GM18951 (cell line): ENCODE results near the gene SLC49A3.

Source experiments
- POLR2A ChIP-seq: IDR thresholded peaks from 4 replicates; pipeline ENCODE4 v1.6.1; 2011; ENCODE audit warnings: mild to moderate bottlenecking; ENCODE audit not compliant: insufficient read length, insufficient read depth; ENCODE audit errors: extremely low read depth
- in situ Hi-C: fragments of 300-500 bp; cut with MboI; formaldehyde crosslinking; loops from one replicate; pipeline ENCODE4 v1.12.0; 2022; ENCODE audit warnings: low sequenced_read_pairs, mixed read lengths, inconsistent platforms; ENCODE audit not compliant: unreplicated experiment

Gene SLC49A3

DNA sequence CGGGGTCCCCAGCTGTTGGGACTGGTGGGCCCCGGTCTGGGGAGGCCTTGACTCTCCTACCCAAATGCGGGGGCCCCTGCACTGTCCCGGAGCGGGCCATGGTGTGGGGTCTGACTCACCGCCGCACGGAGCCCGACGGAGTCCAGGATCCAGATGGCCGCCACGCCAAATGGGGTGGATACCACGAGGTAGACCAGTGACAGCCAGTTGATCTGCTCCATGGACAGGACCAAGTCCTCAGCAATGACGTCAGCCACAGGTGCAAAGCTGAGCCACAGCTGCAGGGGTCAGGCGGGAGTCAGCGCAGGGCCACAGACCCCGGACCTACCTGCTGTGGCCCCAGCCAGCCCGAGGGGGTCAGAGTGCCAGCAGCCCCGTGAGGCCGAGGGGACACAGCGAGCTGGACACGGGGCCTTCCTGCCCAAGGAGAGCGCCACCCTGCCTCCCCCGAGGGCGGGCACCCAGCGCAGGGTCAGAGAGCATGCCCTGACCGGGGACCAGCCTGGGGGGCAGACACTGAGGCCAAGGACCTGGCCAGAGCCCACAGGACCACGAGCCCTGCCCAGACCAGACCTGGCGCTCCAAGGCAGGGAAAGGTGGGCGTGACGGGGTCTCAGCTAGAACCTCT is 2.4 kb downstream of the SLC49A3 start:
- no peak for TF ChIP-seq POLR2A
- in situ Hi-C loops = no loop called here

- TF ChIP-seq POLR2A = no peak
- in situ Hi-C loops = no loop called here
Measured at GRCh38 chr4:685679-686412, 3.1 kb downstream of the SLC49A3 start.

- in situ Hi-C loops = no loop called here
Measured at GRCh38 chr4:684623-685327, 4.2 kb downstream of the SLC49A3 start.

GRCh38 chr4:683982-684622 is 4.8 kb downstream of the SLC49A3 start:
- no peak for TF ChIP-seq POLR2A
- in situ Hi-C loops = no loop called here

More at GRCh38 chr4:684623-685327, 4.2 kb downstream of the SLC49A3 start:
- TF ChIP-seq POLR2A = no peak

- no peak for TF ChIP-seq POLR2A
- in situ Hi-C loops = no loop called here
Measured at GRCh38 chr4:683247-683897, 5.6 kb downstream of the SLC49A3 start.

GRCh38 chr4:682490-683172 is 6.3 kb downstream of the SLC49A3 start:
- no peak for TF ChIP-seq POLR2A
- in situ Hi-C loops = no loop called here

DNA sequence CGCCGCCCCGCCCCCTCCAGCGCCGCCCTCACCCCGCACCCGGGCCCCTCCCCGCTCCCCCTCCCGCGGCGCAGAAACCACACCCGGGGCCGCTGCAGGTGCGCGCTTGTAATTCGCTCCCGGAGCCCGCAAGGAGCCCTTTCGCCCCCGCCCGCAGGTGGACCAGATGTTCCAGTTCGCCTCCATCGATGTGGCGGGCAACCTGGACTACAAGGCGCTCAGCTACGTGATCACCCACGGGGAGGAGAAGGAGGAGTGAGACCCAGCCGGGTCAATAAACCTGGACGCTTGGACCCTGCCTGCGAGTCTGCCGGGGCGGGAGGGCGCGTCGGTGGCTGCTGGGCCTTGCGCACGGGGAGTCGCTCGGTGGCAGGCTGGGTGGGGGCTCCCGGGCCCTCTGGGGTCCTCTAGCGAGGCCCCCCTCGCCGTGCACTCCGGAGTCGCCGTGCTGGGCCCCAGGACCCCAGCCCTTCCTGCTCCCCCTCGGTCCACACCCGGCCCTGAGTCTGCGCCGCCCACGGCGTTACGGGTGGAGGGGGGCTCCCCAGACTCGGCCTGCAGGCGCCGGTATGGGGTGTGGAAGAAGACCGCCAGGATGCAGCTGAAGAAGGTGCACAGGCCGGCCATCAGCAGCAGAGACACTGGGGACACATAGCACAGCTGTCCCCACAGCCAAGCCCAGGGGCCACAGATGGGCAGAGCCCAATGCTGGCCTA is 7.1 kb downstream of the SLC49A3 start:
- in situ Hi-C loops = no loop called here
- no peak for TF ChIP-seq POLR2A

DNA sequence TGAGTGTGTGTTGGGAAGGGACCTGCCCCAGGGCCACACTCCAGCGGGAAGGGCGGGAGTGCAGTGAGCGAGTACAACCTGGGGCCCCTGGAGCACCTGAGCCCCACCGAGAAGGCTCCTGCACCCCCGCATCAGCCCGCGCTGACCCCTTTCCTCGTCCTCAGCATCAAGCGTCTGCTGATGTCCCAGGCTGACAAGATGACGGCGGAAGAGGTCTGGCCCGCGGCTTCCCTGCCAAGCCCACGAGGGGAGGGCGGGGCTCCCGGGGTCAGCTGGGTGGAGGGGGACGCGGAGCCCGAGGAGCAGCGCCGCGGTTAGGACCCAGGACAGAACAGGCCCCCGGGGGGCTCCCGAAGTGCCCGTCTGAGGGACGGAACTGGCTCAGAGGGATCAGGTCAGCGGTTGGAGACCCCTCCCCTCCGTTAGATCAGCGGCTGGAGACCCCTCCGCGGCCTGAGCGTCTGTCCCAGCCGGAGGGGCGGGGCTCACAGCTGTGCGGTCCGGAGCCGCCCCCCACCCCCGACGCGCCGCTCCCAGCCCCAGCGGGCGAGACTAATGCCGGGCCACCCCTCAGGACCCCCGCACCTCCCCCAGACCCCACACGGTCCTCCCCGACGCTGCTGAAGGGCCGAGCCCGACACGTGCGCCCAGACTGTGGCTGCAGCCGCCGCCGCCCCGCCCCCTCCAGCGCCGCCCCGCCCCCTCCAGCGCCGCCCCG is 7.9 kb downstream of the SLC49A3 start:
- no peak for TF ChIP-seq POLR2A
- in situ Hi-C loops = no loop called here

DNA sequence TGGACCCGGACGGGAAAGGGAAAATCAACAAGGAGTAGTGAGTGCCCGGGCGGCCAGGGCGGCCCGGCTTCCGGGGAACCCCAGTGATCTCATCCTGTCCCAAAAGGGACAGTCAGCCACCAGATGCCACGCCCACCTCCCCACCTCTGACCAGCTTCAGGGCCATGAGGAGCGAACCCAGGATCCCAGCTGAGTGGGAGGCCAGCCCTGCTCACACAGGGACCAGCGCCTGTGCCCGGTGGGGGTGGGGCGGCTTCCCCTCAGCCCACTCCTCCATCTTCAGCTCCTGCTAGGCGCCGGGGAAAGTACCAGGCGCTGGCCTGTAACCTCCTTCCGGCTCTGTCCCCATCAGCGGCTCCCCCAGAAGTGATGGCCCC is 8.4 kb downstream of the SLC49A3 start:
- TF ChIP-seq POLR2A = no peak

DNA sequence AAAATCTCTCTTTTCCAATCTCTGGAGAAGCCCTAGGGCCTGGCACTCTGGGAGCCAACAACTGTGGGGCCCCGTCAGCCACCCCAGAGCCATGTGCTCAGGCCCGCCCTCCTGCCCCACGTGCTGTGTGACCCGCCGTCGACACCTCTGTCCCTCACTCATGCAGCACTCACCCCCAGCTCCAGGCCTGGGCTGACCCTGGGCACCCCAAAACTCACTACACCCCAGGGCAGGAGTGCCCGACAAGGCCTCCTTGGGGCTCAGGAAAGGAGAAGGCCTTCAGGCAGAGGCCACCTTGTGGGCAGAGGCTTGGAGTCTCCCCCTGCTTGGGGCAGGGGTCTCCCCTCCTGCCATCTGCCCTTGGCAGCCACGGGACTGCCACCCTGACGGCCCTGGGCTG is 8.9 kb downstream of the SLC49A3 start:
- in situ Hi-C loops = no loop called here
- no peak for TF ChIP-seq POLR2A

More for the DNA sequence above, 8.4 kb downstream of the SLC49A3 start:
- in situ Hi-C loops = no loop called here

DNA sequence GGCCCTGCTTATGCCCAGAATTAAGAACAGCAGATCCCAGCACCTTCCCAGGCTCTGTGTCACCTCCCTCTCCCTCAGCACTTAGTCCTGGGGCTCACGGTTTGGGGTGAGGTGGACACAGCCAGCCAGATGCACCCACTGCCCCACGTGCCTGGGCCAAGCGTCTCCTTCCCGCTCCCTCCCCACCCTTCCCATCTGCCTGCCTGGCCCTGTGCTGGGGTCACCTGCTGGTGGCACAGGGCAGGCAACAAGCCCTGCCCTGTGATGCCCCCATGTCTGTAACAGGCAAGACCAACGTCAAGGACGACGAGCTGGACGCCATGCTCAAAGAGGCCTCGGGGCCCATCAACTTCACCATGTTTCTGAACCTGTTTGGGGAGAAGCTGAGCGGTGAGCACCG is 9.3 kb downstream of the SLC49A3 start:
- in situ Hi-C loops = no loop called here
- TF ChIP-seq POLR2A = no peak
